Measurements from ENCODE around the gene SUPT7L.

DNA sequence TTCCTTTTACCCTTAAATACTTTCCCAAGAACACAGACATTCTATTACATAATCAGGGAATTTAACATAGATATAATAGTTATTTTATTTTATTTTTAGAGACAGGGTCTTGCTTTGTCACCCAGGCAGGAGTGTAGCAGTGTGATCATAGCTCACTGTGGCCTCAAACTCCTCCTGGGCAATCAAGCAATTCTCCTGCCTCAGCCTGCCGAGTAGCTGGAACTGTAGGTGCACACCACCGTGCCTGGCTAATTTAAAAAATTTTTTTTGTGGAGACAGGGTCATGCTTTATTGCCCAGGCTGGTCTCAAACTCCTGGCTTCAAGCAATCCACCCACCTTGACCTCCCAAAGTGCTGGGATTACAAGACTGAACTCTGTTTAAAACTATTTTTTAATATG is 45.9 kb upstream of the SUPT7L start:
- TF ChIP-seq EZH2phosphoT487 (IDR thresholded peaks at IDR 0.05; ENCODE audit: low read depth) = no peak
- TF ChIP-seq, protein P1, sequence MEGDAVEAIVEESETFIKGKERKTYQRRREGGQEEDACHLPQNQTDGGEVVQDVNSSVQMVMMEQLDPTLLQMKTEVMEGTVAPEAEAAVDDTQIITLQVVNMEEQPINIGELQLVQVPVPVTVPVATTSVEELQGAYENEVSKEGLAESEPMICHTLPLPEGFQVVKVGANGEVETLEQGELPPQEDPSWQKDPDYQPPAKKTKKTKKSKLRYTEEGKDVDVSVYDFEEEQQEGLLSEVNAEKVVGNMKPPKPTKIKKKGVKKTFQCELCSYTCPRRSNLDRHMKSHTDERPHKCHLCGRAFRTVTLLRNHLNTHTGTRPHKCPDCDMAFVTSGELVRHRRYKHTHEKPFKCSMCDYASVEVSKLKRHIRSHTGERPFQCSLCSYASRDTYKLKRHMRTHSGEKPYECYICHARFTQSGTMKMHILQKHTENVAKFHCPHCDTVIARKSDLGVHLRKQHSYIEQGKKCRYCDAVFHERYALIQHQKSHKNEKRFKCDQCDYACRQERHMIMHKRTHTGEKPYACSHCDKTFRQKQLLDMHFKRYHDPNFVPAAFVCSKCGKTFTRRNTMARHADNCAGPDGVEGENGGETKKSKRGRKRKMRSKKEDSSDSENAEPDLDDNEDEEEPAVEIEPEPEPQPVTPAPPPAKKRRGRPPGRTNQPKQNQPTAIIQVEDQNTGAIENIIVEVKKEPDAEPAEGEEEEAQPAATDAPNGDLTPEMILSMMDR (IDR thresholded peaks at IDR 0.05; ENCODE audit: low read depth, low read length) = no peak
